SK-N-SH (cell line): ENCODE data around the gene LRRC27. TPM values are rescaled to one million over a fixed set of nuclear protein-coding genes. Genes with fewer than 3 reads are reported as not detected.

Source experiments
- CTCF ChIA-PET: fragments of 300-600, 350-600 bp; formaldehyde crosslinking; extraction: SDS; loops from one replicate; lab custom pipeline; 2021; lab: Yijun Ruan, JAX
- POLR2A ChIA-PET: fragments of 350-600 bp; sonication (Branson Sonifier 250); formaldehyde crosslinking; extraction: SDS; loops from one replicate; lab custom pipeline; 2020; ENCODE audit warnings: antibody characterized with exemption, inconsistent platforms; lab: Yijun Ruan, JAX
- DNase-seq: peaks from one replicate; pipeline ENCODE4 v3.0.0; 2012
- H2AFZ ChIP-seq: fragments of 200-600 bp; sonication (generic); 2 replicates; pipeline ENCODE4 v1.8.1; 2016; ENCODE audit warnings: antibody characterized with exemption, mild to moderate bottlenecking, low read depth
- H3F3A ChIP-seq: fragments of 200-600 bp; sonication (generic); replicated peaks from 2 replicates; pipeline ENCODE3; 2016; ENCODE audit warnings: antibody characterized with exemption, mild to moderate bottlenecking; ENCODE audit not compliant: insufficient read depth
- H3K27ac ChIP-seq, 2 experiments: fragments of 200-500 bp in 1 of 2; fragments of 200-600 bp in 1 of 2; sonication (Bioruptor generic) in 1 of 2; sonication (generic), shearing (Covaris generic) in 1 of 2; 2 replicates each; pipeline versions ENCODE4 v1.5.1 to v1.6.1; 2014 to 2016; ENCODE audit warnings: low read depth in 2 of 2, inconsistent platforms in 1 of 2, low read length in 1 of 2, mild to moderate bottlenecking in 1 of 2, mixed read lengths in 1 of 2
- H3K27me3 ChIP-seq: fragments of 200-600 bp; sonication (generic), shearing (Covaris generic); 2 replicates; pipeline ENCODE4 v1.6.1; 2016; ENCODE audit warnings: mixed run types; ENCODE audit not compliant: insufficient read depth
- H3K36me3 ChIP-seq, 2 experiments: fragments of 200-500 bp in 1 of 2; fragments of 200-600 bp in 1 of 2; sonication (Bioruptor generic) in 1 of 2; sonication (generic) in 1 of 2; replicated peaks in 1 of 2; 2 replicates each; pipeline versions ENCODE3 to v1.5.1; 2014 to 2016; ENCODE audit warnings: low read length in 1 of 2, mild to moderate bottlenecking in 1 of 2; ENCODE audit not compliant: insufficient read depth in 2 of 2, control insufficient read depth in 1 of 2
- H3K4me1 ChIP-seq, 2 experiments: fragments of 200-500 bp in 1 of 2; fragments of 200-600 bp in 1 of 2; sonication (Bioruptor generic) in 1 of 2; sonication (generic), shearing (Covaris generic) in 1 of 2; 2 replicates each; pipeline versions ENCODE4 v1.5.1 to v1.6.1; 2014 to 2016; ENCODE audit warnings: low read depth in 1 of 2, low read length in 1 of 2, mixed run types in 1 of 2; ENCODE audit not compliant: insufficient read depth in 2 of 2, control insufficient read depth in 1 of 2
- H3K4me2 ChIP-seq: fragments of 200-600 bp; sonication (generic), shearing (Covaris generic); 2 replicates; pipeline ENCODE4 v1.6.1; 2017; ENCODE audit warnings: mixed run types
- H3K4me3 ChIP-seq, 2 experiments: fragments of 200-500 bp in 1 of 2; fragments of 200-600 bp in 1 of 2; sonication (Bioruptor generic) in 1 of 2; sonication (generic), shearing (Covaris generic) in 1 of 2; 2 replicates each; pipeline versions ENCODE4 v1.5.1 to v1.8.1; 2014 to 2016; ENCODE audit warnings: low read depth in 2 of 2, inconsistent platforms in 1 of 2, low read length in 1 of 2, mild to moderate bottlenecking in 1 of 2, mixed read lengths in 1 of 2, moderate library complexity in 1 of 2
- H3K79me2 ChIP-seq: fragments of 200-600 bp; sonication (generic); 2 replicates; pipeline ENCODE4 v1.8.1; 2017; ENCODE audit warnings: mild to moderate bottlenecking; ENCODE audit not compliant: insufficient read depth
- H3K9ac ChIP-seq: fragments of 200-600 bp; sonication (generic); 2 replicates; pipeline ENCODE4 v1.6.1; 2017; ENCODE audit warnings: mixed run types
- H3K9me2 ChIP-seq: fragments of 200-600 bp; sonication (generic); 2 replicates; pipeline ENCODE4 v1.6.1; 2017; ENCODE audit warnings: mixed run types
- H3K9me3 ChIP-seq: fragments of 200-600 bp; sonication (generic); 2 replicates; pipeline ENCODE4 v1.6.1; 2017; ENCODE audit warnings: mixed run types, mild to moderate bottlenecking, moderate library complexity
- H4K20me1 ChIP-seq: fragments of 200-600 bp; sonication (generic); 2 replicates; pipeline ENCODE4 v1.6.1; 2017; ENCODE audit warnings: mild to moderate bottlenecking, mixed run types; ENCODE audit not compliant: insufficient read depth
- EP300 ChIP-seq, 2 experiments: IDR thresholded peaks; 2 replicates each; pipeline versions ENCODE4 v1.4.0 to v1.6.1; 2012; ENCODE audit warnings: borderline replicate concordance in 1 of 2, low read depth in 1 of 2, low read length in 1 of 2
- EZH2phosphoT487 ChIP-seq: fragments of 200-600 bp; sonication (generic); IDR thresholded peaks from 2 replicates; pipeline ENCODE4 v1.6.1; 2017; ENCODE audit warnings: low read depth, mixed run types, mild to moderate bottlenecking, antibody characterized with exemption, moderate library complexity, borderline replicate concordance
- FOXJ3 ChIP-seq: sonication (generic); formaldehyde crosslinking; IDR thresholded peaks from 2 replicates; pipeline ENCODE4 v1.5.1; 2020; ENCODE audit warnings: mild to moderate bottlenecking, missing genetic modification reagents
- FOXM1 ChIP-seq: IDR thresholded peaks from 2 replicates; pipeline ENCODE4 v1.4.0; 2012; ENCODE audit warnings: low read depth, mild to moderate bottlenecking
- GATA2 ChIP-seq: sonication (generic); formaldehyde crosslinking; IDR thresholded peaks from 2 replicates; pipeline ENCODE4 v1.5.0; 2020; ENCODE audit warnings: mild to moderate bottlenecking, missing genetic modification reagents
- MEF2A ChIP-seq: IDR thresholded peaks from 2 replicates; pipeline ENCODE4 v1.4.0; 2012; ENCODE audit warnings: low read depth, borderline replicate concordance
- NFIC ChIP-seq: IDR thresholded peaks from 2 replicates; pipeline ENCODE4 v1.4.0; 2012; ENCODE audit warnings: borderline replicate concordance
- NRF1 ChIP-seq: IDR thresholded peaks from 2 replicates; pipeline ENCODE4 v1.6.1; 2012; ENCODE audit warnings: low read depth, mild to moderate bottlenecking, low read length
- POLR2AphosphoS5 ChIP-seq: IDR thresholded peaks from 2 replicates; pipeline ENCODE4 v1.6.1; 2012; ENCODE audit warnings: low read depth, low read length
- RAD21 ChIP-seq: IDR thresholded peaks from 2 replicates; pipeline ENCODE4 v1.6.1; 2012; ENCODE audit warnings: mild to moderate bottlenecking, low read length
- RCOR1 ChIP-seq: fragments of 150-350 bp; IDR thresholded peaks from 2 replicates; pipeline ENCODE4 v1.6.1; 2017; ENCODE audit warnings: antibody characterized with exemption, low read length
- RXRA ChIP-seq: IDR thresholded peaks from 2 replicates; pipeline ENCODE4 v1.4.0; 2012; ENCODE audit warnings: low read depth, mild to moderate bottlenecking, borderline replicate concordance
- SIN3A ChIP-seq: IDR thresholded peaks from 2 replicates; pipeline ENCODE4 v1.6.1; 2012; ENCODE audit warnings: low read depth, mild to moderate bottlenecking, low read length, moderate library complexity, borderline replicate concordance
- SMC3 ChIP-seq: IDR thresholded peaks from 2 replicates; pipeline ENCODE4 v1.6.1; 2012; ENCODE audit warnings: low read depth, low read length, improper control_type of control experiment
- TAF1 ChIP-seq: IDR thresholded peaks from 2 replicates; pipeline ENCODE4 v1.6.1; 2012; ENCODE audit warnings: low read depth, mild to moderate bottlenecking, low read length, moderate library complexity, borderline replicate concordance
- TCF12 ChIP-seq: IDR thresholded peaks from 2 replicates; pipeline ENCODE4 v1.4.0; 2012
- YY1 ChIP-seq: IDR thresholded peaks from 2 replicates; pipeline ENCODE4 v1.4.0; 2012; ENCODE audit warnings: low read depth, mild to moderate bottlenecking
- WGBS: methylation state at CpG from one replicate; pipeline ENCODE4 v1.1.6; 2017; ENCODE audit warnings: low lambda C conversion rate; 5-methylcytosine and 5-hydroxymethylcytosine counted together
- polyA plus RNA-seq, 3 experiments: library from polyadenylated mRNA; depleted of rRNA; stranded (reverse); fragments of >200 nt; gene quantifications; 2 replicates each; pipeline ENCODE4 v1.2.3, GENCODE V29; 2012
- TF ChIP-seq, protein P1 (sequence below): IDR thresholded peaks from 2 replicates; pipeline ENCODE4 v1.4.0; 2012; ENCODE audit warnings: low read depth, borderline replicate concordance
- TF ChIP-seq, protein P2 (sequence below): IDR thresholded peaks from 2 replicates; pipeline ENCODE4; 2012
- TF ChIP-seq, protein P3 (sequence below): fragments of 200-600 bp; sonication (generic); IDR thresholded peaks from 2 replicates; pipeline ENCODE4 v1.6.1; 2017; ENCODE audit warnings: antibody characterized with exemption, mild to moderate bottlenecking, moderate library complexity

The LRRC27 gene
- polyA plus RNA-seq, 1 of the 3 experiments (the other 2 are of a cell fraction), result 10.0 TPM

DNA sequence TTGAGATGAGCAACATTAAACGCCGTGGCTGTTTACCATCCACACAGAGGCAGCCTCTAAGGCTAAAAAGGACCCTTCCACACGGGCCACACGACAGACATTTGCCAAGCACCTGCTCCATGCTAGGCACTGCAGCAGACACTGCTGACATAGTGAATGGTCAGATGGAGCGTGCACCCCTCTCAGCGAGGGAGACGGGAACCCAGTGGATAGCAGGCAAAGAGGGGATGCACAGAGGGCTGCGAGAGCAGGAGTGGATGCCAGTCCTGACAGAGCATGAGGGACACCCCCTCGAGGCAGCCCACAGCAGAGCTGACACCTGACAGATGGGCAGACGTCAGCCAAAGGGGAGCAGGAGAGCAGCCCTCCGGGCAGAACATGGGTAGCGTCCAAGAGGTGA is 18.7 kb upstream of the LRRC27 start:
- WGBS, result 81% methylated on average over 12 of the region's 12 CpGs
- H3K36me3 ChIP-seq, result peaks cover 0 to 4% of the 10 kb centered on the region in 2 experiments
- DNase-seq, result no peak
- no peaks in the 10 kb centered on the region for H3K9me3 ChIP-seq
- H3K79me2 ChIP-seq, result peaks cover 4% of the 10 kb centered on the region
- H3K4me3 ChIP-seq, result no peak overlapping the region
- H3K9me2 ChIP-seq, result no peaks in the 10 kb centered on the region
- H3K27me3 ChIP-seq, result no peaks in the 10 kb centered on the region
- no peak overlapping the region for H3K27ac ChIP-seq
- H3K9ac ChIP-seq, result no peak overlapping the region
- TF ChIP-seq FOXM1, result no peak
- TF ChIP-seq MEF2A, result no peak
- no peak for TF ChIP-seq RXRA
- no peak for TF ChIP-seq SMC3
- no peak for TF ChIP-seq TAF1
- TF ChIP-seq POLR2AphosphoS5, result no peak
- TF ChIP-seq GATA2 (CRISPR knock-in tag), result no peak
- no peak for TF ChIP-seq YY1
- TF ChIP-seq, protein P1, sequence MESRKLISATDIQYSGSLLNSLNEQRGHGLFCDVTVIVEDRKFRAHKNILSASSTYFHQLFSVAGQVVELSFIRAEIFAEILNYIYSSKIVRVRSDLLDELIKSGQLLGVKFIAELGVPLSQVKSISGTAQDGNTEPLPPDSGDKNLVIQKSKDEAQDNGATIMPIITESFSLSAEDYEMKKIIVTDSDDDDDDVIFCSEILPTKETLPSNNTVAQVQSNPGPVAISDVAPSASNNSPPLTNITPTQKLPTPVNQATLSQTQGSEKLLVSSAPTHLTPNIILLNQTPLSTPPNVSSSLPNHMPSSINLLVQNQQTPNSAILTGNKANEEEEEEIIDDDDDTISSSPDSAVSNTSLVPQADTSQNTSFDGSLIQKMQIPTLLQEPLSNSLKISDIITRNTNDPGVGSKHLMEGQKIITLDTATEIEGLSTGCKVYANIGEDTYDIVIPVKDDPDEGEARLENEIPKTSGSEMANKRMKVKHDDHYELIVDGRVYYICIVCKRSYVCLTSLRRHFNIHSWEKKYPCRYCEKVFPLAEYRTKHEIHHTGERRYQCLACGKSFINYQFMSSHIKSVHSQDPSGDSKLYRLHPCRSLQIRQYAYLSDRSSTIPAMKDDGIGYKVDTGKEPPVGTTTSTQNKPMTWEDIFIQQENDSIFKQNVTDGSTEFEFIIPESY, result no peak
- no peak for TF ChIP-seq SIN3A
- TF ChIP-seq, protein P2, sequence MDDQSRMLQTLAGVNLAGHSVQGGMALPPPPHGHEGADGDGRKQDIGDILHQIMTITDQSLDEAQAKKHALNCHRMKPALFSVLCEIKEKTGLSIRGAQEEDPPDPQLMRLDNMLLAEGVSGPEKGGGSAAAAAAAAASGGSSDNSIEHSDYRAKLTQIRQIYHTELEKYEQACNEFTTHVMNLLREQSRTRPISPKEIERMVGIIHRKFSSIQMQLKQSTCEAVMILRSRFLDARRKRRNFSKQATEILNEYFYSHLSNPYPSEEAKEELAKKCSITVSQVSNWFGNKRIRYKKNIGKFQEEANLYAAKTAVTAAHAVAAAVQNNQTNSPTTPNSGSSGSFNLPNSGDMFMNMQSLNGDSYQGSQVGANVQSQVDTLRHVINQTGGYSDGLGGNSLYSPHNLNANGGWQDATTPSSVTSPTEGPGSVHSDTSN, result no peak
- H2AFZ ChIP-seq, result no peak overlapping the region
- peaks cover 0 to 8% of the 10 kb centered on the region in 2 experiments; a peak in 1 of 4 replicates for H3K4me1 ChIP-seq
- H4K20me1 ChIP-seq, result no peaks in the 10 kb centered on the region
- POLR2A ChIA-PET, result no interaction called here
- CTCF ChIA-PET, result interaction anchor here (1.5 kb wide), 1 partner anchor 40 kb away, joined by 3 read pairs; no protein-coding TSS in a partner anchor
- no peak overlapping the region for H3K4me2 ChIP-seq
- H3F3A ChIP-seq, result no peaks in the 10 kb centered on the region

DNA sequence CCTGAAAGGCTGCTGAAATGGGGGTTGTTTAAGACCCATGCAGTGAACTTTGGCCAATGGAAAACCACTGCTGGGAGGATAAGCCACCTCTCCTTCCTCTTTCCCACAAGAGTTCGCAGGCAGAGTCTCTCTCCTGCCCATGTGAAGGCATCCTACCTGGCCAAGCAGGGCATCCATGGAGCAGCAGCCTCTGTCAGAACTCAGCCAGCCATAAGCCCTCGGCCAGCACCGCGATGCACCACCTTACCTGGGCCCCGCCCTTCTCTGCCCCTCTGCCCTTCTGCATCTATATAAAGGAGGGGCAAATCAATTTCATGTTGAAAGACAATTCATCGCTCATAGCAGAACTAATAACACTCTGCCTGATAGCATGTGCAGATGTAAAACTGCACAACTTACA is 18.1 kb upstream of the LRRC27 start:
- no peaks in the 10 kb centered on the region for H3K9me2 ChIP-seq
- no peak overlapping the region for H3K27ac ChIP-seq
- H3K9me3 ChIP-seq, result no peaks in the 10 kb centered on the region
- no peak overlapping the region for H3K9ac ChIP-seq
- H3K27me3 ChIP-seq, result no peaks in the 10 kb centered on the region
- peaks cover 0 to 4% of the 10 kb centered on the region in 2 experiments for H3K36me3 ChIP-seq
- ChIA-PET CTCF (interaction anchor here (1.5 kb wide), 1 partner anchor 39 kb away, joined by 3 read pairs; no protein-coding TSS in a partner anchor), POLR2A (no interaction called here)
- H2AFZ ChIP-seq, result no peak overlapping the region
- H3K4me2 ChIP-seq, result no peak overlapping the region
- 87% methylated on average over 6 of the region's 6 CpGs for WGBS
- no peaks in the 10 kb centered on the region for H4K20me1 ChIP-seq
- H3K4me3 ChIP-seq, result no peak overlapping the region
- H3F3A ChIP-seq, result no peaks in the 10 kb centered on the region
- peaks cover 0 to 3% of the 10 kb centered on the region in 2 experiments; a peak in 1 of 4 replicates for H3K4me1 ChIP-seq
- DNase-seq, result no peak
- peaks cover 4% of the 10 kb centered on the region for H3K79me2 ChIP-seq
- TF ChIP-seq RCOR1 (no peak), SMC3 (no peak), NRF1 (no peak), EZH2phosphoT487 (no peak), FOXJ3 (no peak), GATA2 (CRISPR knock-in tag) (no peak), FOXM1 (no peak), SIN3A (no peak), RAD21 (no peak), EP300 (IDR thresholded peaks at IDR 0.05; ENCODE audit: borderline replicate concordance in 1 of 2, low read depth in 1 of 2, low read length in 1 of 2) (no peak), TCF12 (no peak), NFIC (no peak)
- TF ChIP-seq, protein P3, sequence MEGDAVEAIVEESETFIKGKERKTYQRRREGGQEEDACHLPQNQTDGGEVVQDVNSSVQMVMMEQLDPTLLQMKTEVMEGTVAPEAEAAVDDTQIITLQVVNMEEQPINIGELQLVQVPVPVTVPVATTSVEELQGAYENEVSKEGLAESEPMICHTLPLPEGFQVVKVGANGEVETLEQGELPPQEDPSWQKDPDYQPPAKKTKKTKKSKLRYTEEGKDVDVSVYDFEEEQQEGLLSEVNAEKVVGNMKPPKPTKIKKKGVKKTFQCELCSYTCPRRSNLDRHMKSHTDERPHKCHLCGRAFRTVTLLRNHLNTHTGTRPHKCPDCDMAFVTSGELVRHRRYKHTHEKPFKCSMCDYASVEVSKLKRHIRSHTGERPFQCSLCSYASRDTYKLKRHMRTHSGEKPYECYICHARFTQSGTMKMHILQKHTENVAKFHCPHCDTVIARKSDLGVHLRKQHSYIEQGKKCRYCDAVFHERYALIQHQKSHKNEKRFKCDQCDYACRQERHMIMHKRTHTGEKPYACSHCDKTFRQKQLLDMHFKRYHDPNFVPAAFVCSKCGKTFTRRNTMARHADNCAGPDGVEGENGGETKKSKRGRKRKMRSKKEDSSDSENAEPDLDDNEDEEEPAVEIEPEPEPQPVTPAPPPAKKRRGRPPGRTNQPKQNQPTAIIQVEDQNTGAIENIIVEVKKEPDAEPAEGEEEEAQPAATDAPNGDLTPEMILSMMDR, result no peak
- TF ChIP-seq, protein P1, result no peak
- TF ChIP-seq, protein P2, result no peak
